Testis (tissue), 2 donors: ENCODE data around the gene TSHZ3.

Experiments used
- CTCF ChIP-seq, 3 experiments: fragments of 450-650 bp in 2 of 3; fragments of 200-600 bp in 1 of 3; sonication (generic) in 1 of 3; IDR thresholded peaks; one replicate each; pipeline ENCODE4 v1.5.1; 2016 to 2019; ENCODE audit warnings: antibody characterized with exemption in 3 of 3, mild to moderate bottlenecking in 2 of 3, moderate library complexity in 1 of 3
- POLR2A ChIP-seq: fragments of 450-650 bp; IDR thresholded peaks from one replicate; pipeline ENCODE4 v1.6.1; 2017; ENCODE audit warnings: antibody characterized with exemption, mild to moderate bottlenecking, moderate library complexity

GRCh38 chr19:31342926-31343325 is 6.3 kb downstream of the TSHZ3 start:
- no peak for TF ChIP-seq CTCF (IDR thresholded peaks at IDR 0.05)
- TF ChIP-seq POLR2A = no peak
